Astrocyte (in vitro differentiated cells and primary cell): ENCODE measurements around the gene SLC12A2.

ENCODE experiments used
- CTCF ChIP-seq: IDR thresholded peaks from 2 replicates; pipeline ENCODE4 v1.5.1; 2011; ENCODE audit warnings: low read depth, mild to moderate bottlenecking, inconsistent platforms, low read length, moderate library complexity; ENCODE audit not compliant: insufficient read depth
- EZH2 ChIP-seq: IDR thresholded peaks from 2 replicates; pipeline ENCODE4 v1.6.1; 2012; ENCODE audit warnings: mild to moderate bottlenecking, low read length, inconsistent platforms; ENCODE audit not compliant: insufficient read depth

- TF ChIP-seq CTCF = no peak
- no peak for TF ChIP-seq EZH2
Observed at GRCh38 chr5:128216860-128217531, 133.4 kb downstream of the SLC12A2 start.
